Measurements from ENCODE around the gene GRID2IP. TPM values are rescaled to one million over a fixed set of nuclear protein-coding genes. Genes with fewer than 3 reads are reported as not detected.

GRID2IP gene
- polyA plus RNA-seq, 1 donor (not counting 4 experiments of a cell fraction or from before 2014, with no cell fraction given), result 0.04 TPM

GRCh38 chr7:6547400-6547799, 3.9 kb downstream of the GRID2IP start:
- Histone ChIP-seq H3K27ac (ENCODE audit: control insufficient read depth, insufficient read depth, low read length) (no peak overlapping the region), H3K4me3 (ENCODE audit: control insufficient read depth in 2 of 3, extremely low read depth in 1 of 3, insufficient read depth in 2 of 3, low read depth in 1 of 3, low read length in 3 of 3) (no peak overlapping the region), H3K9me3 (ENCODE audit: control insufficient read depth, low read depth, low read length) (no peaks in the 10 kb centered on the region), H3K36me3 (ENCODE audit: control insufficient read depth in 2 of 2, extremely low read depth in 1 of 2, insufficient read depth in 2 of 2, low read length in 2 of 2) (no peaks in the 10 kb centered on the region), H3K27me3 (ENCODE audit: control insufficient read depth, extremely low read depth, insufficient read depth, low read length) (no peaks in the 10 kb centered on the region), H3K9ac (ENCODE audit: control insufficient read depth, extremely low read depth, insufficient read depth, low read length) (no peak overlapping the region), H3K79me2 (ENCODE audit: control insufficient read depth, insufficient read depth, low read length) (no peaks in the 10 kb centered on the region), H3K4me1 (ENCODE audit: control insufficient read depth, extremely low read depth, insufficient read depth, low read length) (no peaks in the 10 kb centered on the region), H3K9me1 (ENCODE audit: control insufficient read depth, extremely low read depth, insufficient read depth, low read length) (no peaks in the 10 kb centered on the region), H4K20me1 (ENCODE audit: control insufficient read depth, extremely low read depth, insufficient read depth, low read length) (no peaks in the 10 kb centered on the region), H3K4me2 (ENCODE audit: control insufficient read depth, extremely low read depth, insufficient read depth, low read depth, low read length) (no peak overlapping the region), H2AFZ (ENCODE audit: control insufficient read depth, low read length) (no peak overlapping the region)
- DNase-seq (ENCODE audit: low read depth, low spot score) (no peak), FAIRE-seq (no peak)
- dilution Hi-C loops (cut with MboI; ENCODE audit: extremely low pct_ligation_motif_present, low sequenced_read_pairs), result no loop called here
- TF ChIP-seq CTCF (optimal IDR thresholded peaks at IDR 0.05 in 1 of 3, IDR thresholded peaks at IDR 0.05 in 1 of 3, conservative IDR thresholded peaks at IDR 0.05 in 1 of 3; ENCODE audit: extremely low read depth in 1 of 3, insufficient read depth in 2 of 3, low read length in 3 of 3) (no peak), EZH2 (IDR thresholded peaks at IDR 0.05; ENCODE audit: low read length) (no peak)

GRCh38 chr7:6546498-6547251, 4.6 kb downstream of the GRID2IP start:
- no peaks in the 10 kb centered on the region for H3K36me3 ChIP-seq (ENCODE audit: control insufficient read depth in 2 of 2, extremely low read depth in 1 of 2, insufficient read depth in 2 of 2, low read length in 2 of 2)
- no peaks in the 10 kb centered on the region for H3K9me1 ChIP-seq (ENCODE audit: control insufficient read depth, extremely low read depth, insufficient read depth, low read length)
- dilution Hi-C loops (cut with MboI; ENCODE audit: extremely low pct_ligation_motif_present, low sequenced_read_pairs), result no loop called here
- H3K4me2 ChIP-seq (ENCODE audit: control insufficient read depth, extremely low read depth, insufficient read depth, low read depth, low read length), result no peak overlapping the region
- no peaks in the 10 kb centered on the region for H4K20me1 ChIP-seq (ENCODE audit: control insufficient read depth, extremely low read depth, insufficient read depth, low read length)
- H3K27me3 ChIP-seq (ENCODE audit: control insufficient read depth, extremely low read depth, insufficient read depth, low read length), result no peaks in the 10 kb centered on the region
- H3K4me1 ChIP-seq (ENCODE audit: control insufficient read depth, extremely low read depth, insufficient read depth, low read length), result no peaks in the 10 kb centered on the region
- no peak for TF ChIP-seq CTCF (optimal IDR thresholded peaks at IDR 0.05 in 1 of 3, IDR thresholded peaks at IDR 0.05 in 1 of 3, conservative IDR thresholded peaks at IDR 0.05 in 1 of 3; ENCODE audit: extremely low read depth in 1 of 3, insufficient read depth in 2 of 3, low read length in 3 of 3)
- no peak for TF ChIP-seq EZH2 (IDR thresholded peaks at IDR 0.05; ENCODE audit: low read length)
- H3K27ac ChIP-seq (ENCODE audit: control insufficient read depth, insufficient read depth, low read length), result no peak overlapping the region
- no peak for FAIRE-seq
- no peaks in the 10 kb centered on the region for H3K9me3 ChIP-seq (ENCODE audit: control insufficient read depth, low read depth, low read length)
- no peak overlapping the region for H3K9ac ChIP-seq (ENCODE audit: control insufficient read depth, extremely low read depth, insufficient read depth, low read length)
- H3K79me2 ChIP-seq (ENCODE audit: control insufficient read depth, insufficient read depth, low read length), result no peaks in the 10 kb centered on the region
- DNase-seq (ENCODE audit: low read depth, low spot score), result no peak
- H2AFZ ChIP-seq (ENCODE audit: control insufficient read depth, low read length), result no peak overlapping the region
- no peak overlapping the region for H3K4me3 ChIP-seq (ENCODE audit: control insufficient read depth in 2 of 3, extremely low read depth in 1 of 3, insufficient read depth in 2 of 3, low read depth in 1 of 3, low read length in 3 of 3)

All from keratinocyte (primary cell).